H1 (cell line): ENCODE results near the gene CPHXL. TPM values are rescaled to one million over a fixed set of nuclear protein-coding genes. Genes with fewer than 3 reads are reported as not detected.

ENCODE experiments used
- GTF2F1 ChIP-seq: IDR thresholded peaks from 2 replicates; pipeline ENCODE4 v1.6.1; 2012; ENCODE audit warnings: low read depth, low read length, improper control_type of control experiment, borderline replicate concordance
- POU5F1 ChIP-seq: IDR thresholded peaks from 2 replicates; pipeline ENCODE4 v1.6.1; 2011; ENCODE audit warnings: low read depth, mild to moderate bottlenecking, low read length, moderate library complexity
- polyA plus RNA-seq, 7 experiments: library from polyadenylated mRNA; depleted of rRNA in 3 of 7; stranded (reverse) in 5 of 7; unstranded in 2 of 7; fragments of >200 nt in 5 of 7; fragments of 200-250 nt in 2 of 7; gene quantifications; 1 replicate in 5 of 7; 2 replicates in 1 of 7; 4 replicates in 1 of 7; pipeline versions ENCODE4 v1.2.1 to v1.2.3, GENCODE V29; 2011 to 2013; ENCODE audit warnings: missing spikeins in 2 of 7, mixed read lengths in 2 of 7
- total RNA-seq: library from RNA; stranded (reverse); fragmentation: NEBNext Ultra II Directional; extraction: Animal tissue kit (Norgen Biotek cat#: 25700); gene quantifications from 2 replicates; pipeline ENCODE4 v1.2.1, GENCODE V29; 2021

Gene CPHXL
- total and polyA plus RNA-seq, 2 of the 8 experiments (the other 6 are each of a cell fraction or from before 2014, with no cell fraction given) = not detected

DNA sequence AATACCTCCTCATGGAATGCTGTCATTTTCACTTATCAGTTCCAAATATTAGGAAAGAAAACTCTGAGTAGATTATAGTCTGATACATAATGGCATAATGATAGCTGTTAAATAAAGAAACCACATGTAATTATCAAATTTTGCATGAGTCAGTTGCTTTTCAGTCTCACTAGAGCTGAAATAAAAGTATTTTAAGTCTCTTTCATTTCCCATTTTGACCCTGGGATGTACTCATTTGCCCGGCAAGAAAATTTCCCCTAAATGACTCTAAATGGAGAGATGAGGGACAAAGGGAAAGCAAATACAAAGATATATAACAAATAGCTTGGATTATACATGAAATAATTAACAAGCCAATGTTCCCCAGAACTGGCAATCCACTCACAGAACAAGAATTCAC is 47.9 kb upstream of the CPHXL start (continued):
- TF ChIP-seq POU5F1 = no peak
- no peak for TF ChIP-seq GTF2F1
